ENCODE measurements around the gene GRB2. TPM values are rescaled to one million over a fixed set of nuclear protein-coding genes. Genes with fewer than 3 reads are reported as not detected.

GRB2 gene
- total RNA-seq, 1 experiment from 2014 or later: 195 TPM

DNA sequence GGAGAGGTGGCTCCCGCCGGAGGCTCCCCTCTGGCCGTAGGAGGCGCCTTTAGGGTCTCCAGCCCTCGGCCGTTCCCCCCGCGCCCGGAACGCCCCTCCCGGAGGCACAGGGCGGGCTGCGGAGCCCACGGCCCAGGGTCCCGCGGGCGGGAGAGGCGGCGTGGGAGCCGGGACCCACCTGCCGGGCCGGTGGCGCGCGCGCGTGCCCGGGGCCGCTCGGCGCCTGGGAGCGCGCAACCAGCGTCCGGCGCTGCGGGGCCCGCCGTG lies 134.6 kb downstream of the GRB2 start, which contains the start of gene MIF4GD:
TSS of gene MIF4GD (minus strand) at position 266 of the 267 bp plus-strand sequence. CDS start 1,036 bp downstream, outside the sequence.
- in situ Hi-C loops (cut with HindIII; ENCODE audit: low sequenced_read_pairs): no loop called here

DNA sequence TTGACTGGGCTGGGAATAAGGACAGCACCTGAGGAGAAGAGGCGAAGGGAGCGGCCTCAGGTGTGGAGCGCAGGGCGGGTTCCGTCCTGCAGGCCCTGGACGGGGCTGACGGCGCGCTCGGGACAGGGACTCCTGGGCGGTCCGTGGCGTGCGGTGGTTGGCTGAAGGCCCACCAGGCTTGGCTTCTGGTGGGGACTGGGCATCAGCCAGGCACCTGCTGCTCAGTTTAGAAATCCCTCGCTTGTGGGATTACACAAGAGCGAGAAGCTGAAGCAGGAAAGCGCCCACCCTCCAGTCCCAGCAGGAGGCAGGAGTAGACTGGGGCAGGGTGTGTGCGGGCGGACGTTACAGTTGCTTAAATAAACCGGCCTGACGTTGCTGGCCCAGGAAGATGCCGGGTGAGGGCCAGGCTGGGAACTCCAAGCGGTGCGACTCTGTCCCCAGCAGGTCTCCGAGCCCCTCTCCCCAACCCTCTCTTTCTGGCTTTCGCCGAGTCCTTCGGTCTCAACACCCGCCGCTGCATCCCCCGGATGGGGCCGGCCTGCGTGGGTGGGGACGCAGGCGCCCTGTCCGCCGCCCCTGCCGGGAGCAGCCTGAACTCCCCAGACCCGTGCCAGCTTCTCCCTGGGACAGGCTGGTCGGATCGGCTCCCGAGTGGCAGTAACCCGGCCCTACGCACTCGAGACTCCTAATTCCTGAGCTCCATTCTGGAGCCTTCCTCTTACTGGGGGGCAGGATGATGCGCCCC lies 135.1 kb downstream of the GRB2 start:
- in situ Hi-C loops (cut with HindIII; ENCODE audit: low sequenced_read_pairs): no loop called here
- peak; percentile 63 for DNase-seq (ENCODE audit: low spot score)

More for the DNA sequence above, 134.6 kb downstream of the GRB2 start, which contains the start of gene MIF4GD:
- peak; percentile 67 for DNase-seq (ENCODE audit: low spot score)

DNA sequence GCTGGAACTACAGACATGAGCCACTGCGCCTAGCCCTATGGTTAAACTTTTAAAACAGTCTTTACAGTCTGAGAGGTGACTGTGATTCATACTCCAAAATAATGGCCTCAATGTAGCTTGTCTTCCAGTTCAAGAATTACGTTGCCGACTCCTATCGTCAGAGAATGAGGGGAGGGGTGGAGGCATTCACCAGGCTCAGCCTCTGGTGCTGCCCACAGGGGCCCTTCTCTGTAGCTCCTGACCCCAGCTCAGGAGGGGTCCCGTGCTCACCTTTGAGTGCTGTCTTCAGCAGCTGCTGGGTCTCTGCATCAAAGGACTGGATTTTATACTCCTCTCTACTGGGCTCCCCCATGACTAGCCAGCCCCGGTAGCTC lies 135.6 kb downstream of the GRB2 start:
- DNase-seq (ENCODE audit: low spot score): no peak
- in situ Hi-C loops (cut with HindIII; ENCODE audit: low sequenced_read_pairs): no loop called here

Other genes with a start within 250 kb of the GRB2 start
- gene SUMO2, start 222.7 kb downstream of the GRB2 start, total RNA-seq (2014; rRNA removed; shearing (Covaris generic)): 142 and 183 TPM in 2 replicates
- 80.2 and 86.3 TPM in 2 replicates for gene NUP85, start 200.0 kb downstream of the GRB2 start, total RNA-seq (2014; rRNA removed; shearing (Covaris generic))
- gene GGA3, start 144.1 kb downstream of the GRB2 start, total RNA-seq (2014; rRNA removed; shearing (Covaris generic)): 16.6 and 25.4 TPM in 2 replicates
- gene MRPS7, start 143.8 kb downstream of the GRB2 start, total RNA-seq (2014; rRNA removed; shearing (Covaris generic)): 87.4 and 107 TPM in 2 replicates
- 12.1 and 15.1 TPM in 2 replicates for gene MIF4GD, start 134.4 kb downstream of the GRB2 start, total RNA-seq (2014; rRNA removed; shearing (Covaris generic))
- gene SLC25A19, start 116.2 kb downstream of the GRB2 start, total RNA-seq (2014; rRNA removed; shearing (Covaris generic)): 14.7 and 15.6 TPM in 2 replicates
- gene TMEM94, start 51.0 kb upstream of the GRB2 start, total RNA-seq (2014; rRNA removed; shearing (Covaris generic)): 50.3 and 53.2 TPM in 2 replicates
- gene CASKIN2, start 109.9 kb upstream of the GRB2 start, total RNA-seq (2014; rRNA removed; shearing (Covaris generic)): 11.6 and 11.8 TPM in 2 replicates
- 47.2 and 56.3 TPM in 2 replicates for gene TSEN54, start 110.8 kb upstream of the GRB2 start, total RNA-seq (2014; rRNA removed; shearing (Covaris generic))
- gene LLGL2, start 120.0 kb upstream of the GRB2 start, total RNA-seq (2014; rRNA removed; shearing (Covaris generic)): 28.9 and 37.8 TPM in 2 replicates
- 0.18 and 3.9 TPM in 2 replicates for gene MYO15B, start 182.1 kb upstream of the GRB2 start, total RNA-seq (2014; rRNA removed; shearing (Covaris generic))
- gene SMIM5, start 227.8 kb upstream of the GRB2 start, total RNA-seq (2014; rRNA removed; shearing (Covaris generic)): not detected in 2 replicates

Measured in G401 (cell line).